Measurements from ENCODE around the gene KMT2B. TPM values are rescaled to one million over a fixed set of nuclear protein-coding genes. Genes with fewer than 3 reads are reported as not detected.

KMT2B gene
- total RNA-seq, 2 donors from 2014 or later: 32.3 to 89.5 TPM

DNA sequence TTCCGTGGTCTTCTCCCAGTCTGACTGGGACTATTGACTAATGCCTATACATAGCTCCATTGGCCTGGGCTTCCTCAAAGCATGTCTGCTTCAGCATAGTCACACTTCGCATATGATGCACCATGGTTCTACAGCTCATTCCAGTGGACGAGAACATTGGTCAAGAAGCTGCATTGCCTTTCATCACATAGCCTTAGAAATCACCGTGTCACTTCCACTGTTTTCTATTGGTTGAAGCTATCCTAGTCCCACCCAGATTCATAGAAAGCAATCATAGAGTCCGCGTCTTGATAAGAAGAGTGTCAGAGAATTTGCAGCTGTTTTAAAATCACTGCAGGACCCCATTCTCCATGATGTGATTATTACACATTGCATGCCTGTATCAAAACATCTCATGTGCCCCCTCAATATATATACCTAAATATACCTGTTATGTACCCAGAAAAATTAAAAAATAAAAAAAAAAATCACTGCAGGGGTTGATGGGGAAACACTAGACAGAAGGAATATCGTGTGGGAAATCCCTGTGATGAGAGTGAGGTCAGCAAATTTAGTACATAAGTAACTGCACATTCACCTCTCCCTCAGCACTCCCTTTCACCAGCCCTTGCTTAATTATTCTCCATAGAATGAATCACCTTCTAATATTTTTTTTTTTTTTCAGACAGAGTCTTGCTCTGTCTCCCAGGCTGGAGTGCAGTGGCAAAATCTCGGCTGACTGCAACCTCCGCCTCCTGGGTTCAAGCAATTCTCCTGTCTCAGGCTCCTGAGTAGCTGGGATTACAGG lies 55.4 kb downstream of the KMT2B start:
- no peak overlapping the region for H3K4me3 ChIP-seq
- 66% methylated on average over 9 of the region's 9 CpGs for WGBS

DNA sequence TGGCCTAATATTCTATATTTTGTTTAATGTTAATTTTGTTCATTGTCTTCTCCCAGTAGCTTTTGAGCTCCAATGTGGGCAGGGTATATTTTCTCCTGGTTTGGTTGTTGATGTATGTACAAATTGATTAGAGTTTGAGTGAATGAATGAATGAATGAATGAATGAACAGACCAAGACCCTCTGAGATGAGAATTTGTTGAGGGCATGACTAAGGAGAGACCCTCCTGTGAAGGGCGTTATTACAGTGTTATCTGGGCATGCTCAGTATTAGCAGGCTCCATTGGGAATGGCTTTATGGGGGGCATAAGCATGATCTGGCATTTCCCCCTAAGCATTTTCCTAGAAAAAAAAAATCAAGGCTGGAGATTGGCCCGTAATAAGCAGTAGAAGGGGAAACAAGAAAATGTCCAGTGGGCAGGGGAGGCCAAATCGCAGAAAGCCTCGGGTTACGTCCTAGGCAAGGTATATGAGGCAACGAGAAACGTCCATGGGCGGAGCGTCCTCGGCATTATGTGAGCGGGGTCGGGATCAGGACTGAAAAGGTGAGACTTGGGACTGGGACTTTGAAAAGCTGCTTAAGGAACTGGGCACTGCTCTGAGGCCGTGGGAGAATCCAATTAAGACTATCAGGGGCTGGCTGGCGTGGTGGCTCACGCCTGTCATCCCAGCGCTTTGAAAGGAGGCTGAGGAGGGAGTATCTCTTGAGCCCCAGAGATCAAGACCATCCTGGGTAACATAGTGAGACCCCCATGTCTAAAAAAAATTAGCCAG lies 56.7 kb downstream of the KMT2B start:
- DNase-seq (ENCODE audit: low spot score): no peak
- Histone ChIP-seq H3K27me3 (replicated peaks; ENCODE audit: insufficient read depth) (no peaks in the 10 kb centered on the region), H3K4me1 (replicated peaks) (no peaks in the 10 kb centered on the region), H3K27ac (no peak overlapping the region), H3K4me3 (peak overlapping the region; percentile 68 to 84), H3K36me3 (no peaks in the 10 kb centered on the region), H3K9me3 (no peaks in the 10 kb centered on the region)
- intact Hi-C loops (cut with DNase I): no loop called here
- TF ChIP-seq POLR2A (IDR thresholded peaks at IDR 0.05) (no peak), POLR2AphosphoS5 (IDR thresholded peaks at IDR 0.05) (no peak)
- TF ChIP-seq, protein P1, sequence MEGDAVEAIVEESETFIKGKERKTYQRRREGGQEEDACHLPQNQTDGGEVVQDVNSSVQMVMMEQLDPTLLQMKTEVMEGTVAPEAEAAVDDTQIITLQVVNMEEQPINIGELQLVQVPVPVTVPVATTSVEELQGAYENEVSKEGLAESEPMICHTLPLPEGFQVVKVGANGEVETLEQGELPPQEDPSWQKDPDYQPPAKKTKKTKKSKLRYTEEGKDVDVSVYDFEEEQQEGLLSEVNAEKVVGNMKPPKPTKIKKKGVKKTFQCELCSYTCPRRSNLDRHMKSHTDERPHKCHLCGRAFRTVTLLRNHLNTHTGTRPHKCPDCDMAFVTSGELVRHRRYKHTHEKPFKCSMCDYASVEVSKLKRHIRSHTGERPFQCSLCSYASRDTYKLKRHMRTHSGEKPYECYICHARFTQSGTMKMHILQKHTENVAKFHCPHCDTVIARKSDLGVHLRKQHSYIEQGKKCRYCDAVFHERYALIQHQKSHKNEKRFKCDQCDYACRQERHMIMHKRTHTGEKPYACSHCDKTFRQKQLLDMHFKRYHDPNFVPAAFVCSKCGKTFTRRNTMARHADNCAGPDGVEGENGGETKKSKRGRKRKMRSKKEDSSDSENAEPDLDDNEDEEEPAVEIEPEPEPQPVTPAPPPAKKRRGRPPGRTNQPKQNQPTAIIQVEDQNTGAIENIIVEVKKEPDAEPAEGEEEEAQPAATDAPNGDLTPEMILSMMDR (IDR thresholded peaks at IDR 0.05): no peak
- 49% methylated on average over 16 of the region's 16 CpGs for WGBS

More for the DNA sequence above, 55.4 kb downstream of the KMT2B start:
- H3K4me1 ChIP-seq (replicated peaks): no peaks in the 10 kb centered on the region
- no peaks in the 10 kb centered on the region for H3K27me3 ChIP-seq (replicated peaks; ENCODE audit: insufficient read depth)
- no peak overlapping the region for H3K27ac ChIP-seq
- no peaks in the 10 kb centered on the region for H3K36me3 ChIP-seq
- DNase-seq (ENCODE audit: low spot score): no peak
- no peaks in the 10 kb centered on the region for H3K9me3 ChIP-seq
- TF ChIP-seq POLR2A (IDR thresholded peaks at IDR 0.05) (no peak), POLR2AphosphoS5 (IDR thresholded peaks at IDR 0.05) (no peak)
- TF ChIP-seq, protein P1 (IDR thresholded peaks at IDR 0.05): no peak
- intact Hi-C loops (cut with DNase I): no loop called here

DNA sequence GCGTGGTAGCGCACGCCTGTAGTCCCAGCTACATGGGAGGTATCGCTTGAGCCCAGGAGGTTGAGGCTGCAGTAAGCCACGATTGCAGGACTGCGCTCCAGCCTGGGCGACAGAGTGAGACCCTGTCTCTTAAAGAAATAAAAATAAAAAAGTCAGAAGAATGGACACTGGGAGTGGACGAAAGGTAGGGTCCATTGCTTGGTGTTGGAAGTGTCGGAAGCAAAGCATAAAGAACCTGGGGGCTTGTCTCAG lies 57.2 kb downstream of the KMT2B start:
- no peak overlapping the region for H3K27ac ChIP-seq
- DNase-seq (ENCODE audit: low spot score): no peak
- no peaks in the 10 kb centered on the region for H3K4me1 ChIP-seq (replicated peaks)
- H3K27me3 ChIP-seq (replicated peaks; ENCODE audit: insufficient read depth): no peaks in the 10 kb centered on the region
- H3K9me3 ChIP-seq: no peaks in the 10 kb centered on the region
- H3K4me3 ChIP-seq: peak overlapping the region; percentile 68 to 84
- no peaks in the 10 kb centered on the region for H3K36me3 ChIP-seq
- TF ChIP-seq, protein P1 (IDR thresholded peaks at IDR 0.05): no peak
- TF ChIP-seq POLR2AphosphoS5 (IDR thresholded peaks at IDR 0.05) (no peak), POLR2A (IDR thresholded peaks at IDR 0.05) (no peak)
- intact Hi-C loops (cut with DNase I): no loop called here
- WGBS: 39% methylated on average over 9 of the region's 9 CpGs

DNA sequence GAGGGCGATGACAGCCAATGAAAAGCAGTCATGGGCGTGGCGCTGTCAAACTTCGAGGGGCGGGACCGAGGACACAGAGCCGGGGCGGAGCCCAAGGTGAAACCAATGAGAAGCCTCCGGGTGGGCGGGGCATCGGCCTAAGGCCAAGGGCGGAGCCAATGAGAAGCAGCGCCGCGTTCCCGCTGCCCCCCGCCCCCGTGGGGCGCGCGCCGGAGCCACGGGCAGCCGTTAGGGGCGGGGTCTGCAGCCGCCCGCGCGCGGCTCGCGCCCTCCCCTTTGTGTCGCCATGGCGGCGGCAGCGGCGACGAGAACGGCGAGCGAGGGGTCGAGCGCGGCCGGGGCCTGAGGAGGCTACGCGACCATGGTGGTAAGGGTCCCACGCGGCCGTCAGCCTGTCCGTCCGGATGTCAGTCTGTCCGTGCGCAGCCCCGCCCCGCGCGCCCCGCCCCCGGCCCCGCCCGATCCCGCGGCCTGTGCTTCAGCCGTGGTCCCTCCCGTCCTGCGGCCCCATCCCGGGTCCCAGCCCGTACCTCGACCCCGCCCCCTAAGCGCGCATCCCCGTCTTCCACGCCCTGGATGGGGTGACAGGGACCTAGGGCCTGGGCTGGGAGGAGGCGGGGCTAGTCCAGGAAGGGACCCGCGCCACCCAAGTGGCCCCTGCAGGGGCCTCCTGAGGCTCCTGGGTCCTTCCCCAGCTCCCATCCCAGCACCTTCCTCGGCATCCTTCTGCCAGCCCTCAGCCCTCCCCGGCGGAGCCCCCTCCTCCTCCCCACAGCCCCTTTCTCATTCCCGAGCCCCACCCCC lies 57.7 kb downstream of the KMT2B start, which contains the start of gene ARHGAP33:
Gene ARHGAP33 (plus strand): TSS at position 267 of the 804 bp plus-strand sequence. CDS start 95 bp downstream, at position 362.
- Histone ChIP-seq H3K4me1 (replicated peaks) (no peaks in the 10 kb centered on the region), H3K27ac (peak within 1 kb of the TSS in 1 of 2 donors; percentile 39)

More for the DNA sequence above, 57.7 kb downstream of the KMT2B start, which contains the start of gene ARHGAP33:
- intact Hi-C loops (cut with DNase I): no loop called here
- peak within 1 kb of the TSS; percentile 68 to 84 for H3K4me3 ChIP-seq
- H3K27me3 ChIP-seq (replicated peaks; ENCODE audit: insufficient read depth): no peaks in the 10 kb centered on the region
- H3K36me3 ChIP-seq: no peaks in the 10 kb centered on the region
- DNase-seq (ENCODE audit: low spot score): peak; percentile 98
- WGBS: under 1% methylated on average over 53 of the region's 82 CpGs
- H3K9me3 ChIP-seq: no peaks in the 10 kb centered on the region
- TF ChIP-seq POLR2AphosphoS5 (IDR thresholded peaks at IDR 0.05) (peak; percentile 72), POLR2A (IDR thresholded peaks at IDR 0.05) (no peak)
- TF ChIP-seq, protein P1 (IDR thresholded peaks at IDR 0.05): peak in 2 of 4 experiments; percentile 3 to 19
